Uterus (tissue), 2 donors: ENCODE results near the gene CDKN1C.

ENCODE experiments used
- CTCF ChIP-seq, 4 experiments: fragments of 200-600 bp in 2 of 4; fragments of 450-650 bp in 2 of 4; sonication (generic) in 2 of 4; IDR thresholded peaks; one replicate each; pipeline ENCODE4 v1.5.1; 2016 to 2019; ENCODE audit warnings: antibody characterized with exemption in 4 of 4, mild to moderate bottlenecking in 2 of 4, moderate library complexity in 1 of 4
- POLR2A ChIP-seq, 2 donors: fragments of 450-650 bp; IDR thresholded peaks; one replicate each; pipeline ENCODE4 v1.6.1; 2016; ENCODE audit warnings: antibody characterized with exemption in 2 of 2, mild to moderate bottlenecking in 1 of 2, moderate library complexity in 1 of 2

DNA sequence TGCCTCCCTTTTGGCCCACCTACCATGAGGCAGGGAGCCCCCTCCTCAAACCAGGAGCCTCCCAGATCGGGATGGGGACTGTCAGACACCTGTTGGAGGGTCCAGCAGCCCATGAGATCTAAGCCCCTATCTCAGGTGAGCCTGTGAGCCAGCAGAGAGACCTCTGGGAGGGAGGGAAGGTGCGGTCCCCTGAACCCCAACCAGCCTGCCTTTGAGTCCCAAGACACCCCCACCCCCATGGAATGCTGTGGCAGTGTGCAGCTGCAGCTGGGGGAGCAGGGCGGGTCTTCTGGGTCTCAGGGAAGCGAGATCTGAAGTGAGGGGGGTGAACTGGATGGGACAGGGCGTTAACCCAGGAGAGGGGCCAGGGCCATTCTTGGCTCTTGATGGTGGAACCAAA, 1.4 kb upstream of the CDKN1C start:
- TF ChIP-seq CTCF (IDR thresholded peaks at IDR 0.05): no peak
- TF ChIP-seq POLR2A (IDR thresholded peaks at IDR 0.05): no peak
